Frontal cortex (tissue), 4 donors: ENCODE measurements around the gene AGR2. TPM values are rescaled to one million over a fixed set of nuclear protein-coding genes. Genes with fewer than 3 reads are reported as not detected.

Experiments used
- DNase-seq, 2 donors: peaks; one replicate each; pipeline ENCODE4 v3.0.0; 2012; ENCODE audit warnings: low spot score in 2 of 2
- FAIRE-seq: peaks from 2 replicates; lab custom pipeline; 2012; peaks lifted over from hg19 to GRCh38; lab: Jason Lieb, UNC
- total RNA-seq: library from RNA; depleted of rRNA; stranded (reverse); fragments of >200 nt; gene quantifications from one replicate; pipeline ENCODE4 v1.2.3, GENCODE V29; 2014
- donor health status: control.
- donor health status: control.
- donor health status: control.

The AGR2 gene
- total RNA-seq, 1 donor from 2014 or later, result 1.2 TPM

DNA sequence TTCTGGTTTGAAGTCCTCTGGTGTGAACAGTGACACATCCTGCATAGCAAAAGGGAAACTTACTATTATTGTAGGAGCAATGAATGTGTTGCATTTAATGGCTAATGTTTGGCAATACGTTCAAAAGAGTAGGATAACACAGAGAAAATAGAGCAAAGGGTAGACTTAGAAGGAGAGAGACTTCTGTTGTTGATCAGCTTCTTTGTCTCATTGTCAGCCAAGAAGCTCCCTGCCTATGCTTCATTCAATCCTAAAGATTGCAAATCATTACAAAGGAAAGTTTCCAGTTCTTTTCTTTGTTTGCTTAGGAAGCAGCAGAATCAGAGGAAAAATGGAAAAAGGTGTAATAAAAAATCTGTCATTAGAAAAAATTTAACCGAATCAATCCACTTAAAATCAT is 59.2 kb downstream of the AGR2 start:
- FAIRE-seq (no peak), DNase-seq (no peak)

GRCh38 chr7:16744518-16745250 is 60.1 kb downstream of the AGR2 start:
- FAIRE-seq (no peak), DNase-seq (no peak)

- DNase-seq, result no peak
- FAIRE-seq, result no peak
These were observed 61.6 kb downstream of the AGR2 start for GRCh38 chr7:16743236-16743635.

- no peak for FAIRE-seq
- DNase-seq, result no peak
These were observed 62.3 kb downstream of the AGR2 start for GRCh38 chr7:16742547-16742946.

Other genes with a start within 250 kb of the AGR2 start
- gene ANKMY2, start 159.2 kb downstream of the AGR2 start, total RNA-seq, result 96.6 TPM
- gene BZW2, start 158.8 kb downstream of the AGR2 start, total RNA-seq, result 101 TPM
- 148 TPM for gene TSPAN13, start 51.2 kb downstream of the AGR2 start, total RNA-seq
- gene AGR3, start 77.0 kb upstream of the AGR2 start, total RNA-seq, result not detected